HepG2 (cell line): Measurements from ENCODE around the gene AOX1. TPM values are rescaled to one million over a fixed set of nuclear protein-coding genes. Genes with fewer than 3 reads are reported as not detected.

Experiments
- AGO2 ChIP-seq: fragments of 200-400 bp; formaldehyde crosslinking; optimal IDR thresholded peaks from 2 replicates; pipeline ENCODE3; 2017; ENCODE audit warnings: mild to moderate bottlenecking, low read depth, low read length, moderate library complexity
- HNF4G ChIP-seq, 2 experiments: sonication (generic) in 1 of 2; formaldehyde crosslinking in 1 of 2; IDR thresholded peaks; 2 replicates each; pipeline versions ENCODE4 v1.4.0 to v1.6.1; 2011 to 2020; ENCODE audit warnings: borderline replicate concordance in 2 of 2, low read depth in 2 of 2, mild to moderate bottlenecking in 2 of 2, low read length in 1 of 2, missing genetic modification reagents in 1 of 2, moderate library complexity in 1 of 2
- JARID2 ChIP-seq: sonication (generic); formaldehyde crosslinking; IDR thresholded peaks from 2 replicates; pipeline ENCODE4 v1.8.1; 2023; ENCODE audit warnings: missing genetic modification reagents, inconsistent platforms; ENCODE audit not compliant: insufficient replicate concordance
- JUNB ChIP-seq: sonication (generic); formaldehyde crosslinking; IDR thresholded peaks from 2 replicates; pipeline ENCODE4 v1.8.0; 2022; ENCODE audit warnings: missing genetic modification reagents, mild to moderate bottlenecking, borderline replicate concordance
- MTA3 ChIP-seq: sonication (generic); formaldehyde crosslinking; IDR thresholded peaks from 2 replicates; pipeline ENCODE4 v1.4.0; 2020; ENCODE audit warnings: missing genetic modification reagents
- NR0B2 ChIP-seq: sonication (generic); formaldehyde crosslinking; IDR thresholded peaks from 2 replicates; pipeline ENCODE4 v1.4.0; 2020; ENCODE audit warnings: mild to moderate bottlenecking, missing genetic modification reagents
- PAXIP1 ChIP-seq: sonication (generic); formaldehyde crosslinking; conservative IDR thresholded peaks from 2 replicates; pipeline ENCODE4 v1.4.0; 2020; ENCODE audit warnings: mild to moderate bottlenecking, missing genetic modification reagents, moderate library complexity
- SOX13 ChIP-seq, 3 experiments: fragments of 450-650 bp in 1 of 3; sonication (generic) in 1 of 3; formaldehyde crosslinking in 1 of 3; IDR thresholded peaks in 2 of 3; conservative IDR thresholded peaks in 1 of 3; 2 replicates each; pipeline versions ENCODE4 v1.5.0 to v1.6.1; 2016 to 2020; ENCODE audit warnings: antibody characterized with exemption in 1 of 3, mild to moderate bottlenecking in 1 of 3, missing compliant biosample characterization in 1 of 3, missing genetic modification reagents in 1 of 3, moderate library complexity in 1 of 3
- SRF ChIP-seq: IDR thresholded peaks from 2 replicates; pipeline ENCODE4 v1.6.1; 2011; ENCODE audit warnings: mild to moderate bottlenecking, low read depth, low read length, moderate library complexity
- STAG1 ChIP-seq: sonication (generic); formaldehyde crosslinking; IDR thresholded peaks from 2 replicates; pipeline ENCODE4 v1.4.0; 2020; ENCODE audit warnings: missing genetic modification reagents
- TFDP1 ChIP-seq: IDR thresholded peaks from 2 replicates; pipeline ENCODE4 v1.6.1; 2016; ENCODE audit warnings: missing compliant biosample characterization, missing genetic modification reagents, borderline replicate concordance
- ZNF121 ChIP-seq: sonication (generic); formaldehyde crosslinking; IDR thresholded peaks from 2 replicates; pipeline ENCODE4 v1.5.0; 2020; ENCODE audit warnings: mild to moderate bottlenecking, missing genetic modification reagents
- ZNF230 ChIP-seq: sonication (generic); formaldehyde crosslinking; IDR thresholded peaks from 2 replicates; pipeline ENCODE4 v1.4.0; 2020; ENCODE audit warnings: mild to moderate bottlenecking, missing genetic modification reagents
- ZNF34 ChIP-seq: sonication (generic); formaldehyde crosslinking; IDR thresholded peaks from 2 replicates; pipeline ENCODE4 v1.4.0; 2020; ENCODE audit warnings: mild to moderate bottlenecking, missing genetic modification reagents, borderline replicate concordance
- ZNF354B ChIP-seq: sonication (generic); formaldehyde crosslinking; IDR thresholded peaks from 2 replicates; pipeline ENCODE4 v1.8.0; 2022; ENCODE audit warnings: mild to moderate bottlenecking, missing genetic modification reagents
- ZNF446 ChIP-seq: sonication (generic); formaldehyde crosslinking; IDR thresholded peaks from 2 replicates; pipeline ENCODE4 v1.5.0; 2020; ENCODE audit warnings: mild to moderate bottlenecking, missing genetic modification reagents
- ZNF451 ChIP-seq: sonication (generic); formaldehyde crosslinking; IDR thresholded peaks from 2 replicates; pipeline ENCODE4 v1.5.0; 2020; ENCODE audit warnings: mild to moderate bottlenecking, missing genetic modification reagents
- ZNF546 ChIP-seq: sonication (generic); formaldehyde crosslinking; conservative IDR thresholded peaks from 2 replicates; pipeline ENCODE4 v1.8.1; 2023; ENCODE audit warnings: mild to moderate bottlenecking, missing genetic modification reagents
- ZNF562 ChIP-seq: sonication (generic); formaldehyde crosslinking; IDR thresholded peaks from 2 replicates; pipeline ENCODE4 v1.8.0; 2022; ENCODE audit warnings: missing genetic modification reagents, borderline replicate concordance
- ZNF576 ChIP-seq: sonication (generic); formaldehyde crosslinking; IDR thresholded peaks from 2 replicates; pipeline ENCODE4 v1.4.0; 2020; ENCODE audit warnings: mild to moderate bottlenecking, missing genetic modification reagents
- ZNF7 ChIP-seq: IDR thresholded peaks from 2 replicates; pipeline ENCODE4 v1.6.1; 2016; ENCODE audit warnings: missing biosample characterization, missing genetic modification reagents
- ZNF746 ChIP-seq: sonication (generic); formaldehyde crosslinking; IDR thresholded peaks from 2 replicates; pipeline ENCODE4 v1.8.0; 2022; ENCODE audit warnings: mild to moderate bottlenecking, missing genetic modification reagents
- polyA plus RNA-seq, 8 experiments: library from polyadenylated mRNA; depleted of rRNA in 3 of 8; stranded (reverse) in 7 of 8; unstranded in 1 of 8; fragments of >200 nt; fragmentation: Illumina TruSeq in 4 of 8; extraction: Trizol in 4 of 8; gene quantifications; 2 replicates each; pipeline versions ENCODE4 v1.2.1 to v1.2.3, GENCODE V29; 2011 to 2016; ENCODE audit warnings: low read depth in 4 of 8, missing spikeins in 1 of 8, mixed read lengths in 1 of 8; ENCODE audit not compliant: insufficient read depth in 1 of 8
- total RNA-seq, 5 experiments: library from RNA; depleted of rRNA; stranded (reverse); fragments of >200 nt; fragmentation: Illumina TruSeq; extraction: Trizol; gene quantifications; 2 replicates each; pipeline ENCODE4 v1.2.3, GENCODE V29; 2016; ENCODE audit warnings: low read depth in 1 of 5

Gene AOX1
- total and polyA plus RNA-seq, 2 of the 13 experiments (the other 11 are each of a cell fraction or from before 2014, with no cell fraction given): 9.2 to 18.0 TPM

GRCh38 chr2:200585730-200586643 lies at the start of gene AOX1 (continued):
- no peak for TF ChIP-seq MTA3
- no peak for TF ChIP-seq ZNF354B
- no peak for TF ChIP-seq ZNF34 (CRISPR knock-in tag)
- TF ChIP-seq ZNF746 (CRISPR knock-in tag): peak; percentile 53; the same call in 1 of the 2 replicates
- TF ChIP-seq ZNF230: peak; percentile 71; the same call in 1 of the 2 replicates
- TF ChIP-seq SOX13 (IDR thresholded peaks at IDR 0.05): no peak
- TF ChIP-seq SOX13 (CRISPR knock-in tag; conservative IDR thresholded peaks at IDR 0.05 in 1 of 2, IDR thresholded peaks at IDR 0.05 in 1 of 2): peak in 1 of 2 experiments; percentile 46; a peak in 1 of 4 replicates
- TF ChIP-seq ZNF562 (CRISPR knock-in tag): 0 out of 2 replicates have a peak, but pooled peaks have one; percentile 21
- TF ChIP-seq SRF: no peak
- peak; percentile 87 for TF ChIP-seq TFDP1
- TF ChIP-seq PAXIP1 (CRISPR knock-in tag): peak; percentile 58; the same call in 1 of the 2 replicates
- TF ChIP-seq ZNF451 (CRISPR knock-in tag): peak; percentile 23; the same call in 1 of the 2 replicates
- peak; percentile 78; the same call in 1 of the 2 replicates for TF ChIP-seq ZNF576 (CRISPR knock-in tag)
- TF ChIP-seq AGO2: peak; percentile 92
- TF ChIP-seq NR0B2 (CRISPR knock-in tag): peak; percentile 19
- 0 out of 2 replicates have a peak, but pooled peaks have one; percentile 32 for TF ChIP-seq ZNF121 (CRISPR knock-in tag)
- no peak for TF ChIP-seq JUNB (CRISPR knock-in tag)
- no peak for TF ChIP-seq ZNF446 (CRISPR knock-in tag)
- TF ChIP-seq JARID2 (CRISPR knock-in tag): no peak
- TF ChIP-seq STAG1 (CRISPR knock-in tag): peak; percentile 59
- TF ChIP-seq HNF4G (IDR thresholded peaks at IDR 0.05; ENCODE audit: borderline replicate concordance, low read depth, low read length): peak; percentile 71; the same call in 1 of the 2 replicates
- no peak; the same call in 1 of the 2 replicates for TF ChIP-seq HNF4G (CRISPR knock-in tag; IDR thresholded peaks at IDR 0.05; ENCODE audit: borderline replicate concordance, low read depth)
- 0 out of 2 replicates have a peak, but pooled peaks have one; percentile 46 for TF ChIP-seq ZNF546 (CRISPR knock-in tag)
- TF ChIP-seq ZNF7 (CRISPR knock-in tag): no peak
